Naive thymus-derived CD8-positive, alpha-beta T cell (primary cell): ENCODE results near the gene CYBRD1. TPM values are rescaled to one million over a fixed set of nuclear protein-coding genes. Genes with fewer than 3 reads are reported as not detected.
"Not testable (repeated sequence)": the region's sequence is repeated elsewhere in the genome, so short reads cannot be mapped to it uniquely, and the experiment has no call there.

Experiments used
- ATAC-seq, 2 donors: fragments of 150-1000 bp; cut with Tn5 transposase in 1 of 2; sonication (Bioruptor Pico), chemical (Tn5 transposase) in 1 of 2; 1 replicate in 1 of 2; 2 replicates in 1 of 2; pipeline ENCODE4 v1.10.0; 2021; ENCODE audit warnings: mild to moderate bottlenecking in 2 of 2, moderate library complexity in 2 of 2
- POLR2A ChIA-PET: fragments of 350-600 bp; sonication (Branson Sonifier 250); formaldehyde crosslinking; loops from one replicate; lab custom pipeline; 2021; ENCODE audit warnings: antibody characterized with exemption; lab: Charles Lee
- DNase-seq, 10 donors: peaks; one replicate each; pipeline versions ENCODE4 v3.0.0 to v3.0.0-alpha.2; 2020 to 2022
- H3K27ac Mint-ChIP-seq, 10 donors: one replicate each; pipeline ENCODE4 v1.8.0; 2020 to 2022; ENCODE audit warnings: mild to moderate bottlenecking in 10 of 10, mixed read lengths in 10 of 10, moderate library complexity in 4 of 10, inconsistent platforms in 1 of 10
- H3K27me3 Mint-ChIP-seq, 5 donors: one replicate each; pipeline ENCODE4 v1.8.0; 2021 to 2022; ENCODE audit warnings: mixed read lengths in 5 of 5
- H3K36me3 Mint-ChIP-seq, 3 donors: one replicate each; pipeline ENCODE4 v1.8.0; 2020 to 2022; ENCODE audit warnings: mixed read lengths in 3 of 3, mild to moderate bottlenecking in 2 of 3, inconsistent platforms in 1 of 3
- H3K4me1 Mint-ChIP-seq, 4 donors: one replicate each; pipeline ENCODE4 v1.8.0; 2021 to 2022; ENCODE audit warnings: mixed read lengths in 4 of 4
- H3K4me3 Mint-ChIP-seq, 10 donors: one replicate each; pipeline ENCODE4 v1.8.0; 2020 to 2022; ENCODE audit warnings: mild to moderate bottlenecking in 10 of 10, mixed read lengths in 10 of 10, moderate library complexity in 6 of 10, inconsistent platforms in 1 of 10
- H3K9me3 Mint-ChIP-seq, 9 donors: one replicate each; pipeline ENCODE4 v1.8.0; 2020 to 2022; ENCODE audit warnings: mixed read lengths in 9 of 9, mild to moderate bottlenecking in 3 of 9, inconsistent platforms in 1 of 9, moderate library complexity in 1 of 9
- polyA plus RNA-seq, 3 donors: library from polyadenylated mRNA; unstranded; fragments of 300-500 nt; fragmentation: Illumina TruSeq; gene quantifications; one replicate each; pipeline ENCODE4 v1.2.3, GENCODE V29; 2021
- total RNA-seq, 8 experiments: library from RNA in 2 of 8; stranded (reverse) in 2 of 8; gene quantifications; one replicate each; pipeline ENCODE4 v1.2.3 and lab custom pipeline; 2021 to 2026

The CYBRD1 gene
- total and polyA plus RNA-seq, 5 experiments from 2014 or later, result 0.09 to 0.47 (median 0.38) TPM; not detected in 2

- Mint-ChIP-seq H3K27me3 (peaks cover 27 to 55% (median 45%) of the 10 kb centered on the region in 5 donors), H3K9me3 (no peaks in the 10 kb centered on the region), H3K27ac (no peak overlapping the region), H3K4me1 (peaks cover 4 to 20% (median 17%) of the 10 kb centered on the region in 4 donors), H3K36me3 (peaks cover 0 to 4% (median 0%) of the 10 kb centered on the region in 3 donors), H3K4me3 (peak overlapping the region; percentile 36 to 88 (median 79))
- POLR2A ChIA-PET, result no interaction called here
- no peak for ATAC-seq
- DNase-seq, result no peak
Observed at GRCh38 chr2:171521361-171522051, 768 bp upstream of the CYBRD1 start.

- no peaks in the 10 kb centered on the region for H3K9me3 Mint-ChIP-seq
- H3K4me1 Mint-ChIP-seq, result peaks cover 4 to 20% (median 17%) of the 10 kb centered on the region in 4 donors
- peaks cover 0 to 5% (median 0%) of the 10 kb centered on the region in 3 donors for H3K36me3 Mint-ChIP-seq
- peak overlapping the region; percentile 65 to 84 (median 78) for H3K4me3 Mint-ChIP-seq
- DNase-seq (no peak), ATAC-seq (peak; percentile 14 to 20)
- POLR2A ChIA-PET, result no interaction called here
- H3K27me3 Mint-ChIP-seq, result peaks cover 32 to 51% (median 48%) of the 10 kb centered on the region in 5 donors
- no peak overlapping the region for H3K27ac Mint-ChIP-seq
Observed at GRCh38 chr2:171522788-171523087, 464 bp downstream of the CYBRD1 start.

- Mint-ChIP-seq H3K4me1 (peaks cover 4 to 20% (median 17%) of the 10 kb centered on the region in 4 donors), H3K9me3 (no peaks in the 10 kb centered on the region)
Observed at GRCh38 chr2:171523088-171524017, 1.1 kb downstream of the CYBRD1 start.

GRCh38 chr2:171524018-171524401, 1.7 kb downstream of the CYBRD1 start:
- ATAC-seq (no peak), DNase-seq (no peak)
- Mint-ChIP-seq H3K4me1 (peaks cover 4 to 20% (median 17%) of the 10 kb centered on the region in 4 donors), H3K27me3 (peaks cover 38 to 56% (median 52%) of the 10 kb centered on the region in 5 donors), H3K36me3 (peaks cover 0 to 3% (median 0%) of the 10 kb centered on the region in 3 donors), H3K9me3 (no peaks in the 10 kb centered on the region), H3K27ac (no peak overlapping the region), H3K4me3 (peak overlapping the region; percentile 23 to 78 (median 74))
- POLR2A ChIA-PET, result no interaction called here

More at GRCh38 chr2:171523088-171524017, 1.1 kb downstream of the CYBRD1 start:
- H3K4me3 Mint-ChIP-seq, result peak overlapping the region in 9 of 10 donors; percentile 60 to 81 (median 75)
- DNase-seq (peak in 1 of 10 donors; percentile 5), ATAC-seq (peak; percentile 18 to 23)
- POLR2A ChIA-PET, result no interaction called here
- H3K36me3 Mint-ChIP-seq, result peaks cover 0 to 3% (median 0%) of the 10 kb centered on the region in 3 donors
- H3K27me3 Mint-ChIP-seq, result peaks cover 33 to 56% (median 47%) of the 10 kb centered on the region in 5 donors
- no peak overlapping the region for H3K27ac Mint-ChIP-seq

- DNase-seq (no peak), ATAC-seq (no peak)
- Mint-ChIP-seq H3K36me3 (peaks cover 0 to 6% (median 4%) of the 10 kb centered on the region in 3 donors), H3K9me3 (peaks cover 0 to 9% (median 6%) of the 10 kb centered on the region in 9 donors), H3K27ac (peak overlapping the region in 1 of 10 donors; percentile 18), H3K4me3 (no peak overlapping the region), H3K27me3 (peaks cover 17 to 32% (median 24%) of the 10 kb centered on the region in 5 donors), H3K4me1 (no peaks in the 10 kb centered on the region)
- POLR2A ChIA-PET, result no interaction called here
Observed at GRCh38 chr2:171529914-171530313, 7.6 kb downstream of the CYBRD1 start.

- POLR2A ChIA-PET, result no interaction called here
- Mint-ChIP-seq H3K9me3 (peaks cover 0 to 9% (median 6%) of the 10 kb centered on the region in 9 donors), H3K27ac (no peak overlapping the region), H3K4me1 (no peaks in the 10 kb centered on the region), H3K27me3 (peaks cover 12 to 28% (median 19%) of the 10 kb centered on the region in 5 donors), H3K36me3 (peaks cover 0 to 6% (median 4%) of the 10 kb centered on the region in 3 donors), H3K4me3 (no peak overlapping the region)
- ATAC-seq (no peak), DNase-seq (no peak)
Observed at GRCh38 chr2:171530378-171530777, 8.1 kb downstream of the CYBRD1 start.

GRCh38 chr2:171530859-171531258, 8.6 kb downstream of the CYBRD1 start:
- H3K4me1 Mint-ChIP-seq, DNase-seq, H3K4me3 Mint-ChIP-seq, H3K36me3 Mint-ChIP-seq, H3K27ac Mint-ChIP-seq, ATAC-seq, POLR2A ChIA-PET, H3K9me3 Mint-ChIP-seq: not testable (repeated sequence)
- peaks cover 12 to 25% (median 18%) of the 10 kb centered on the region in 5 donors for H3K27me3 Mint-ChIP-seq

GRCh38 chr2:171531291-171531690, 9.0 kb downstream of the CYBRD1 start:
- H3K27ac Mint-ChIP-seq, result no peak overlapping the region
- peaks cover 0 to 6% (median 4%) of the 10 kb centered on the region in 3 donors for H3K36me3 Mint-ChIP-seq
- ATAC-seq, result no peak
- no peaks in the 10 kb centered on the region for H3K4me1 Mint-ChIP-seq
- H3K27me3 Mint-ChIP-seq, result peaks cover 12 to 25% (median 18%) of the 10 kb centered on the region in 5 donors
- H3K4me3 Mint-ChIP-seq, result no peak overlapping the region
- POLR2A ChIA-PET, result no interaction called here
- no peak for DNase-seq
- peaks cover 0 to 9% (median 6%) of the 10 kb centered on the region in 9 donors for H3K9me3 Mint-ChIP-seq

- DNase-seq, result no peak
- Mint-ChIP-seq H3K36me3 (peaks cover 0 to 6% (median 4%) of the 10 kb centered on the region in 3 donors), H3K27ac (no peak overlapping the region), H3K27me3 (peaks cover 12 to 25% (median 19%) of the 10 kb centered on the region in 5 donors), H3K9me3 (peaks cover 0 to 9% (median 6%) of the 10 kb centered on the region in 9 donors), H3K4me1 (no peaks in the 10 kb centered on the region), H3K4me3 (no peak overlapping the region)
- ATAC-seq, result no peak
- POLR2A ChIA-PET, result no interaction called here
Observed at GRCh38 chr2:171531836-171532450, 9.7 kb downstream of the CYBRD1 start.

GRCh38 chr2:171533331-171533730, 11.1 kb downstream of the CYBRD1 start:
- DNase-seq (no peak), ATAC-seq (no peak)
- no peak overlapping the region for H3K27ac Mint-ChIP-seq
- POLR2A ChIA-PET, result interaction anchor here (0.6 kb wide), 1 partner anchor 912 kb away, joined by 4 read pairs; no protein-coding TSS in a partner anchor
- H3K4me1 Mint-ChIP-seq, result no peaks in the 10 kb centered on the region
- peaks cover 0 to 6% (median 2%) of the 10 kb centered on the region in 3 donors for H3K36me3 Mint-ChIP-seq
- H3K9me3 Mint-ChIP-seq, result peaks cover 0 to 9% (median 6%) of the 10 kb centered on the region in 9 donors
- no peak overlapping the region for H3K4me3 Mint-ChIP-seq
- peaks cover 8 to 19% (median 13%) of the 10 kb centered on the region in 5 donors for H3K27me3 Mint-ChIP-seq

- DNase-seq, ATAC-seq: not testable (repeated sequence)
Observed at GRCh38 chr2:171535528-171535927, 13.3 kb downstream of the CYBRD1 start.

GRCh38 chr2:171540437-171540836, 18.2 kb downstream of the CYBRD1 start:
- Mint-ChIP-seq H3K27me3 (peaks cover 0 to 7% (median 6%) of the 10 kb centered on the region in 5 donors), H3K4me3 (no peak overlapping the region), H3K27ac (no peak overlapping the region), H3K36me3 (no peaks in the 10 kb centered on the region), H3K9me3 (no peaks in the 10 kb centered on the region), H3K4me1 (no peaks in the 10 kb centered on the region)
- POLR2A ChIA-PET, result no interaction called here
- no peak for ATAC-seq
- no peak for DNase-seq

More at GRCh38 chr2:171535528-171535927, 13.3 kb downstream of the CYBRD1 start:
- H3K27ac Mint-ChIP-seq, H3K4me3 Mint-ChIP-seq, H3K9me3 Mint-ChIP-seq, H3K36me3 Mint-ChIP-seq, POLR2A ChIA-PET, H3K4me1 Mint-ChIP-seq: not testable (repeated sequence)
- H3K27me3 Mint-ChIP-seq, result peaks cover 0 to 12% (median 4%) of the 10 kb centered on the region in 5 donors
